Skin epidermis (tissue), 12 donors: ENCODE measurements around the gene CCDC88C.
"Not testable (repeated sequence)": the region's sequence is repeated elsewhere in the genome, so short reads cannot be mapped to it uniquely, and the experiment has no call there.

ENCODE experiments used
- H3K27ac ChIP-seq, 21 experiments: fragments of 200-600 bp; sonication (generic) in 11 of 21; one replicate each; pipeline ENCODE4 v1.5.0; 2020; ENCODE audit warnings: mild to moderate bottlenecking in 3 of 21, inconsistent platforms in 2 of 21, moderate library complexity in 2 of 21
- H3K4me3 ChIP-seq, 7 experiments: fragments of 200-600 bp; sonication (generic) in 2 of 7; one replicate each; pipeline ENCODE4 v1.5.0; 2020; ENCODE audit warnings: inconsistent platforms in 2 of 7, mild to moderate bottlenecking in 2 of 7, moderate library complexity in 1 of 7

Gene CCDC88C

GRCh38 chr14:91229743-91230200 is 187.8 kb downstream of the CCDC88C start:
- H3K4me3 ChIP-seq = no peak overlapping the region

GRCh38 chr14:91229005-91229382 is 188.6 kb downstream of the CCDC88C start:
- H3K4me3 ChIP-seq = no peak overlapping the region
- H3K27ac ChIP-seq = peak overlapping the region in 13 of 21 experiments; percentile 8 to 94 (median 67)

More at GRCh38 chr14:91229743-91230200, 187.8 kb downstream of the CCDC88C start:
- H3K27ac ChIP-seq = peak overlapping the region in 17 of 21 experiments; percentile 2 to 94 (median 61)

DNA sequence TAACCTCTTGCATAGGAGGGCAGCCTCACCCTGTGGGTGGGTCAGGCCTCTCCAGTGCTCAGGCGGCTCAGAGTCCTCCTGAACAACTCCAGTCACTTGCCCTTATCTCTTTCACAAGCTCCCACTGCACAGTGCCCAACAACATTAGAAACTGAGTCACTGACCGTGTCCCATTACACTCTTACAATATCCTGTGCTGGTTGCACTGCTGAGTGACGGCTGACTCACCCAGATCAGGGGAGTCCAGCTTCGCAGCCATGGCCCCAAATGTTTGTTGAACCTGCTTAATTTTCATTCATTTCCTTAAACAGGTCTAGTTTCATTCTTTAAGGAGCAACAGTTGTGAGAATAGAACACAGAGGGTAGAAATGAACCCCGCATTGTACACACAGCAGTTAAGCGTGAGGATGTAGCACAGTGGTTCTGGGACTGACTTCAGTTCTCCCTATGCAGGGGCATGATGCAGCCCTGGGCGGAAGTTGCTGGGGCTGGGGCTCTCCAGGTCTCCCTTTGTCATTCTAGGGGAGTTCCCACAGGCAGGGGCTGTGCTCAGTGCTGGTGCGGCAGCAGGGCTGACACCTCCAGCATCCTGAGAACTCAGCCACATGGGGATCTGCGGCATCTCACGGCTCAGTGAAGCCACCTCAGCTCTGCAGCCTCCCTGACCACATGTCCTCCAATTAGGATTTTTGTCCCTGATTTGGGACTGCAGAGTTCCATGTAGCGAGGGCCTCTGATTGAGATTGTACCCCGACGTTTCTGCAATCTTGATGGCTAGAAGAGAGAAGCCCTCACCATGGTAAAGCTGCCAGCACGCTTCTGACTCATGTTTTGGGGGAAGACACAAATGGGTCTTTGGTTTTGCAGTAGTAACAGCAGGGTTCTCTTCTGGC is 189.3 kb downstream of the CCDC88C start:
- no peak overlapping the region for H3K4me3 ChIP-seq
- peak overlapping the region in 16 of 21 experiments; percentile 2 to 94 (median 62) for H3K27ac ChIP-seq

- Histone ChIP-seq H3K4me3 (no peak overlapping the region), H3K27ac (peak overlapping the region in 10 of 21 experiments; percentile 11 to 94 (median 74))
These were observed 190.4 kb downstream of the CCDC88C start for GRCh38 chr14:91227183-91227628.

GRCh38 chr14:91226360-91226759 is 191.3 kb downstream of the CCDC88C start:
- peak overlapping the region in 12 of 21 experiments; percentile 4 to 94 (median 59) for H3K27ac ChIP-seq
- not testable (repeated sequence) for H3K4me3 ChIP-seq

- Histone ChIP-seq H3K4me3 (no peak overlapping the region), H3K27ac (peak overlapping the region in 4 of 21 experiments; percentile 7 to 94 (median 62))
These were observed 192.6 kb downstream of the CCDC88C start for GRCh38 chr14:91225025-91225424.

GRCh38 chr14:91223028-91223783 is 194.4 kb downstream of the CCDC88C start:
- Histone ChIP-seq H3K27ac (peak overlapping the region in 12 of 21 experiments; percentile 3 to 76 (median 64)), H3K4me3 (no peak overlapping the region)
